Activated naive CD8-positive, alpha-beta T cell (primary cell): ENCODE data around the gene ITCH.
"Not testable (repeated sequence)": the region's sequence is repeated elsewhere in the genome, so short reads cannot be mapped to it uniquely, and the experiment has no call there.

Experiments used
- H3K27ac Mint-ChIP-seq: one replicate; pipeline ENCODE4 v1.8.0; 2021; ENCODE audit warnings: mixed read lengths
- H3K27me3 Mint-ChIP-seq: one replicate; pipeline ENCODE4 v1.8.0; 2021; ENCODE audit warnings: mixed read lengths
- H3K36me3 Mint-ChIP-seq: one replicate; pipeline ENCODE4 v1.8.0; 2021; ENCODE audit warnings: mixed read lengths
- H3K4me1 Mint-ChIP-seq: one replicate; pipeline ENCODE4 v1.8.0; 2021; ENCODE audit warnings: low read depth, mixed read lengths
- H3K4me3 Mint-ChIP-seq: one replicate; pipeline ENCODE4 v1.8.0; 2021; ENCODE audit warnings: mild to moderate bottlenecking, mixed read lengths
- H3K9me3 Mint-ChIP-seq: one replicate; pipeline ENCODE4 v1.8.0; 2021; ENCODE audit warnings: low read depth, mixed read lengths

The ITCH gene

DNA sequence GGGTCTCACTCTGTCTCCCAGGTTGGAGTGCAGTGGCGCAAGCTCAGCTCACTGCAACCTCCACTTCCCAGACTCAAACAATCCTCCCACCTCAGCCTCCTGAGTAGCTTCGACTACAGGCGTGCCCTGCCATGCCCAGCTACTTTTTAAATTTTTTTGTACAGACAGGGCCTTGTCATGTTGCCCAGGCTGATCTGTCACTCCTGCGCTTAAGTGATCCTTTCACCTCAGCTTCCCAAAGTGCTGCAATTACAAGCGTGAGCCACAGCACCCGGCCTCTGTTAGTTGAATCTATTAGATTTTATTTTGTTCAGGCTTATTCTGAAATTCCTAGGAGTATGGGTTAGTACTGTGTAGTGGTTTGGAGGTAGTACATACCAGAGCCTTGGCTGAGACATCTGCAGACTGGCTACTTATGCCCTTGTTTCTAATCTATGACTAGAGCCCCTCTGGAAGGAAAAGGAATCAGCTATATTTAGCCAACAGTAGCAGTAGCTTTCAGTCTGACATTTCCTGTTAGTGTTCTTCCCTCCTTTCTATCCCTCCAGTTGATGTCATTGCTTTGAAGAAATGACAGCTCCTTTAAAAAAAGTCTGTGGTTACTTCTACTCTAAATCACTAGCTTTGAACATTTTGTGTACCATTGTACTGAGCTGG is 74.4 kb downstream of the ITCH start:
- H3K4me1 Mint-ChIP-seq = peaks cover 17% of the 10 kb centered on the region
- no peaks in the 10 kb centered on the region for H3K9me3 Mint-ChIP-seq
- H3K36me3 Mint-ChIP-seq = no peaks in the 10 kb centered on the region
- peak overlapping the region; percentile 23 for H3K27ac Mint-ChIP-seq
- no peak overlapping the region for H3K4me3 Mint-ChIP-seq
- H3K27me3 Mint-ChIP-seq = no peaks in the 10 kb centered on the region

DNA sequence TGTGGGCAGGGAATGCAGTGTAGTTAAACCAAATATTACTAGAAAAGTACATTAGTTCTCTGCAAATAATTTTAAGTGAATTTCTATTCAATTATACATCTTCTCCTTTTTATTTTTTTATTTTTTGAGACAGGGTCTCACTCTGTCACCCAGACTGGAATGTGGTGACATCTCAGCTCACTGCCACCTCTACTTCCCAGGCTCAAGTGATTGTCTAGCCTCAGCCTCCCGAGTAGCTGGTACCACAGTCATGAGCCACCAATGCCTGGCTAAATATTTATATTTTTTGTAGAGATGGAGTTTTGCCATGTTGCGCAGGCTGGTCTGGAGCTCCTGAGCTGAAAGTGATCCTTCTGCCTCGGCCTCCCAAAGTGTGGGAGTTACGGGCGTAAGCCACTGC is 76.1 kb downstream of the ITCH start:
- H3K4me3 Mint-ChIP-seq = no peak overlapping the region
- H3K27me3 Mint-ChIP-seq = no peaks in the 10 kb centered on the region
- H3K4me1 Mint-ChIP-seq = peaks cover 17% of the 10 kb centered on the region
- H3K36me3 Mint-ChIP-seq = no peaks in the 10 kb centered on the region
- H3K27ac Mint-ChIP-seq = no peak overlapping the region
- H3K9me3 Mint-ChIP-seq = no peaks in the 10 kb centered on the region

DNA sequence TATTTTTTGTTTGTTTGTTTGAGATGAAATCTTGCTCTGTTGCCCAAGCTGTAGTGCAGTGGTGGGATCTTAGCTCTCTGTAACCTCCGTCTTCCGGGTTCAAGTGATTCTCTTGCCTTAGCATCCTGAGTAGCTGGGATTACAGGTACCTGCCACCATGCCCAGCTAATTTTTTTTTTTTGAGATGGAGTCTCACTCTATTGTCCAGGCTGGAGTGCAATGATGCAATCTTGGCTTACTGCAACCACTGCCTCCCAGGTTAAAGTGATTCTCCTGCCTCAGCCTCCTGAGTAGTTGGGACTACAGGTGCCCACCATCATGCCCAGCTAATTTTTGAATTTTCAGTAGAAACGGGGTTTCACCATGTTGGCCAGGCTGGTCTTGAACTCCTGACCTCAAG is 78.3 kb downstream of the ITCH start:
- not testable (repeated sequence) for H3K36me3 Mint-ChIP-seq

DNA sequence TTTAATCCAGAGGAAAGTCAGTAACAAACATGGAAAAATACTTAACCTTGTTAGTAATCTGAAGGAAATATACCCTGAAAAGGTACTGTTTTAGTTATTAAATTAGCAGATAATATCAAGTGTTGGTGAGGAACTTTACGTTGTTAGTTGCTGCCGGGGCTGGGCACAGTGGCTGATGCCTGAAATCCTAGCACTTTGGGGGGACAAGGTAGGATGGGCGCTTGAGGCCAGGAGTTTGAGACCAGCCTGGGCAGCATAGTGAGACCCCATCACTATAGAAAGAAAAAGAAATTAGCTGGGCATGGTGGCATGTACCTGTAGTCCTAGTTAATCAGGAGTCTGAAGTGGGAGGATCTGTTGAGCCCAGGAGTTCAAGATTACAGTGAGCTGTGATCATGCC is 80.5 kb downstream of the ITCH start:
- no peak overlapping the region for H3K27ac Mint-ChIP-seq
- no peaks in the 10 kb centered on the region for H3K27me3 Mint-ChIP-seq
- peaks cover 5% of the 10 kb centered on the region for H3K36me3 Mint-ChIP-seq
- no peak overlapping the region for H3K4me3 Mint-ChIP-seq
- H3K4me1 Mint-ChIP-seq = no peaks in the 10 kb centered on the region
- H3K9me3 Mint-ChIP-seq = no peaks in the 10 kb centered on the region

More for the DNA sequence above, 78.3 kb downstream of the ITCH start:
- H3K9me3 Mint-ChIP-seq, H3K4me3 Mint-ChIP-seq, H3K27me3 Mint-ChIP-seq, H3K27ac Mint-ChIP-seq: not testable (repeated sequence)
- H3K4me1 Mint-ChIP-seq = peaks cover 11% of the 10 kb centered on the region

DNA sequence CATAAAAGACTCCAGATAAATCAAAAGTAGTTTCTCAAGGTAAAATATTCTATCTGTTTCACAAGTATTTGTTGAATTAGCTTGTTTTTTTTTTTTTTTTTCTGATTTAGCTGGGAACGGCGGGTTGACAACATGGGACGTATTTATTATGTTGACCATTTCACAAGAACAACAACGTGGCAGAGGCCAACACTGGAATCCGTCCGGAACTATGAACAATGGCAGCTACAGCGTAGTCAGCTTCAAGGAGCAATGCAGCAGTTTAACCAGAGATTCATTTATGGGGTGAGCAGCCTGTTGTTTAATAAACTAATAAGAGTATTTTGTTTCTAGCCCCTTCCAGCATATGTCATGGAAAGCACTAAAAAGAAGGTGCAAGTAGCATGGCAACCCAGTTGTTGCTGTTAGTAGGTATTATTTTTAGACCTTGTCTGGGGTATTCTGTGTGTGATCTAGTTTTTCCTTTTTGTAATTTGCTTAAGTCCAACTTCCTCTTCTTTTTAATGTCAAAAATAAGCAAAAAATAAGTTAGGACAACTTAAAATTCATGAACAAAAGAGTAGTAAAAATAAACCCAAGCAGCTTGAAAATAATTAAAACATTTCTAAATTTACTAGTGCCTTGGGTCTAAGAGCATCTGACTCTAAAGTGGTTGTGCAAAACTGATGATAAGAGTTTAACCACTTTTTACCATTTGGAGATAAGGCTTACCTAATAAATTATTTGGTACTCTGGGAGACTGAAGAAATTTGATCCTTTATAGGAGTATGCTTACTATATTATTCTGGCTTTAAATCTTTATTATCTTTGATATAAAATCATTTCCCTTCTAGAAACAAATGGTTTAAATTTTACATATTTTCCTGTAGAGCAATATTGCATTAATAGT is 82.3 kb downstream of the ITCH start:
- Mint-ChIP-seq H3K36me3 (peaks cover 5% of the 10 kb centered on the region), H3K9me3 (no peaks in the 10 kb centered on the region)

DNA sequence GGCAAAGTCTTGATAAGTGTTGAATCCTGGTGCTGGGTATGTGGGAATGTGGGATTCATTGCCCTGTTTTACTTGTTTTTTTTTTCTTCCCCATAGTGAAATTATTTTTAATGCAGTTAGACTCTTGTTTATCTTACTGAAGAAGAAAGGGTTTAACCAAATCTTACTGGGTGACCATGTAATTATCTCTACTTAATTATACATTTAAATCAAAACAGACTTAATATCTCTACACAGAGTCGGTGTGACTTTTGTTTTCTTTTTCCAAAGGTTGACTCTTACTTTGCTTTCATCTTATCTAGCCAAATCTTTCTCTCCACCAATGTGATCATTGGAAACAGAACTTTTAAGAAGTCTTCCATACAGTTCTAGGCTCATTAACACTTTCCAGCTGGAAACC is 85.4 kb downstream of the ITCH start:
- H3K27me3 Mint-ChIP-seq = no peaks in the 10 kb centered on the region
- peaks cover 5% of the 10 kb centered on the region for H3K36me3 Mint-ChIP-seq
- H3K4me3 Mint-ChIP-seq = no peak overlapping the region
- H3K9me3 Mint-ChIP-seq = no peaks in the 10 kb centered on the region
- no peaks in the 10 kb centered on the region for H3K4me1 Mint-ChIP-seq
- peak overlapping the region; percentile 7 for H3K27ac Mint-ChIP-seq

More for the DNA sequence above, 82.3 kb downstream of the ITCH start:
- H3K27ac Mint-ChIP-seq = peak overlapping the region; percentile 41
- H3K4me1 Mint-ChIP-seq = no peaks in the 10 kb centered on the region
- H3K27me3 Mint-ChIP-seq = no peaks in the 10 kb centered on the region
- H3K4me3 Mint-ChIP-seq = no peak overlapping the region

DNA sequence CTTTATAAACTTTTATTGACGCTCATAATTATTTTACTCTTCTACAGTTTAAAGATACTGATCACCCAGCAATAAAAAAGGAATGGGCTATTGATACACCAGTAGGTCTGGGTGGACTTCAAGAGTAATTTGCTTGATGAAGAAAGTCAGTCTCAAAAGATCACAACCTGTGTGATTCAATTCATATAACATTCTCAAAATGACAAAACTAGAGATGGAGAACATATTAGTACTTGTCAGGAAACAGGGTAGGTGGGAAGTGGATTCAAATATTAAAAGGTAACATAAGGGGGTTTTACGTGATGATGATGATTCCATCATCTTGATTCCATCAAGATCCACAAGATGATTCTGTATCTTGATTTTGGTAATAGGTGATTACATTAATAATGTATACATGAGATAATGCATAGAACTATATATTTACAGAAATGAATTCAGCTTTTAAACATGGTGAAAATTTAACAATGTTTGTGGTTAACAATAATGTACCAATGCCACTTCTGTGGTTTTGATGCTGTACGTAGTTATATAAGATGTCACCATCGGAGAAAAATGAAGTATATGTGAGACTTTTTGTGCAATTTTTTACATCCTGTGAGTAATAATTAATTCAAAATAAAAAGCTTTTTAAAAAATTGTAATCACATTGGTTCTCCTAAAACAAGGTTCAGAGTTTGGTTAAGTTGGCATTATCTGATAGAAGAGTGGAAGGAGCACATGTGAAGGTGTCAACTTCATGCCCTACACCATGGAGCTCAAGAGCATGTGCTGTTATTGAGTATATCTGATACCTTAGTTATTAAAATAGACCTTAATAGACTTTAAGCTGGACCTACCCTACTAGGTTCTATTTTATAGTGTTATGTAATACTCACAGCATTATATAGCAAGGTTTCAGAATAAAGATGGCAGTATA is 86.9 kb downstream of the ITCH start:
- Mint-ChIP-seq H3K9me3 (no peaks in the 10 kb centered on the region), H3K36me3 (peaks cover 5% of the 10 kb centered on the region), H3K27me3 (no peaks in the 10 kb centered on the region), H3K27ac (no peak overlapping the region), H3K4me1 (no peaks in the 10 kb centered on the region), H3K4me3 (no peak overlapping the region)

DNA sequence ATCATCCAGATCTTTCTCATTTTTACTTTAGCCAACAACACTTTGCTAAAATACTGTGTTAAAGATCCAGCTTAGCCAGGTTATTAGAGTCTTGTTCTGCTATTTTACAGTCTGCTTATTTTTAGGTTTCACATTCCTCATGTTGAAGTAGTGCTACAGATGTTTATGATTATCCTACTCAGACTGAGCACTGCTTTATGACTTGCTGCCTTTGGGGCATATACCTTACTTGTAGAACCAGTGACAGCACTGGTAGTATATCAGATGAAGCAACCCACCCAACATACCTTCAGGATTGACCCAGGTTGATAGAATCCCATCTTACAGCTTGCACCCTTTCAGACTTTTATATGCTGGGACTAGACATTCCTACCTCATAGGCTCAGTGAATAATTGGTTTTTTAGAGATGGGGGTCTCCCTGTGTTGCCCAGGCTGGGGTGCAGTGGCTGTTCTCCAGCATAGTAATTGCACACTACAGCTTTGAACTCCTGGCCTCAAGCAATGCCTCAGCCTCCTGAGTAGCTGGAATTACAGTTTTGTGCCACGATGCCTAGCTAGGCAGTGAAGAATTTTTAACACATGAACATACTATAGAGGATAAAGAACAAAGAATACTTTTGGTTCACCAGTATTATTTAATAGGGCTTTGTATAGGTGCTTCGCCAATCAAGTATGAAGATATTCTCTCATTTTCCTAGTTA is 89.4 kb downstream of the ITCH start:
- Mint-ChIP-seq H3K4me1 (no peaks in the 10 kb centered on the region), H3K9me3 (no peaks in the 10 kb centered on the region), H3K36me3 (no peaks in the 10 kb centered on the region), H3K27me3 (no peaks in the 10 kb centered on the region), H3K27ac (peak overlapping the region; percentile 23), H3K4me3 (no peak overlapping the region)

DNA sequence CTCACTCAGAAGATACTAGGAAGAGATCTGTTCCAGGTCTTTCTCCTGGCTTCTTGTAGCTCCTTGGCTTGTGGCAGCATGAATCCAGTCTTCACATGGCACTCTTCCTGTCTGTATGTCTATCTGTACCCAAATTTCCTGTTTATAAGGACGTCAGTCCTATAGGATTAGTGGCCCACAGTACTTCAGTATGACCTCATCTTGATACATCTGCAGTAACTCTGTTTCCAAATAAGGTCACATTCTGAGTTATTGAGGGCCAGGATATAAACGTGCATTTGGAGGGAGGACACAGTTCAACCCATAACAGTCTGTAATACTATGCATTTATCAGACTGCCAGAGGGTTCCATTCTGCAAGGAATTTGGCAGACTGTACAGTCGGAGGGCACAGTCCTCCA is 95.6 kb downstream of the ITCH start:
- Mint-ChIP-seq H3K36me3 (peaks cover 3% of the 10 kb centered on the region), H3K4me3 (no peak overlapping the region), H3K27me3 (no peaks in the 10 kb centered on the region), H3K9me3 (no peaks in the 10 kb centered on the region), H3K27ac (no peak overlapping the region), H3K4me1 (no peaks in the 10 kb centered on the region)

DNA sequence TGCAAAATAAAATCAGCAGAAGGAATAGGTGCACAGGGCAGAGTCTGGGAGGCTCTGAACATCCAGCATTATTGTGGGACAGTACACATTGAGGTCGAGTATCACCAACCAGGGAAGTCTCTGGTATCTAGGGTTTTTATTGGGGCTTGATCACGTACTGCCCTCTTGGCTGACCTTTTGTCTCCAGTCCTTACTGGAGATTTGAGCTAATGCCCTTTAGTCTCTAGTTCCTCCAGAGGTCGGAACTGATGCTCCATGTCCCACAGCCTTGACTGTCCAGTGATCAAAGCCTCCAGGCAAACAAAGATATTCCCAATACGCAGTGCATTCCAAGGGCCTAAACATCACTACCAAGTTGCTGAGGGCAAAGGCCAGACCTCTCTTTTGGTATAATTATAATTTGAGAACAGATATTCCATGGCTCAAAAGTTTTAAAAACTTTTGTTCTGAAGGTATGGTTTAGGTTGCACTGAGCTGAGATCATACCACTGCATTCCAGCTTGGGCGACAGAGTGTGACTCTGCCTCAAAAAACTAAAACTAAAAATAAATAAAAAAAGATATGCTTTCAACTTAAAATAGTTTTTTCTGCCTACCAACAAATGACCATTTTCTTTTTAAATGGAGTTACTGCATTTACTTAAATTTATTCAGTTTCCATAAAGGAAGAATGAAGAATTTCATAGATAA is 96.3 kb downstream of the ITCH start:
- no peaks in the 10 kb centered on the region for H3K27me3 Mint-ChIP-seq

DNA sequence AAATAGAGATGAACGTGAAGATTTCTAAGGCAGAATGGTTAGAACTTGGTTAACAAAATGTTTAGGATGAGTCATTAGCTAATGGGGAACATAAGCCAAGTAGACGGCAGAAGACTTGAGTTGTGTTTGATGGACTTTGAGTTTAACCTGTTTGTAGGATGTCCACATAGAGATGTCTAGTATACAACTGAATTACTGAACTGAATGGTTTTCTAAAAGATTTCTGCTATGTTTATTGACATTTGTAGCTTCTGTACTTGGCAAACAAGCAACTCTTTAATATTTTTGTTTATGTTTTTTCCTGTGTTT is 98.7 kb downstream of the ITCH start:
- H3K27ac Mint-ChIP-seq = no peak overlapping the region

More for the DNA sequence above, 96.3 kb downstream of the ITCH start:
- H3K4me1 Mint-ChIP-seq = no peaks in the 10 kb centered on the region
- no peaks in the 10 kb centered on the region for H3K9me3 Mint-ChIP-seq
- no peak overlapping the region for H3K4me3 Mint-ChIP-seq
- H3K27ac Mint-ChIP-seq = no peak overlapping the region
- peaks cover 3% of the 10 kb centered on the region for H3K36me3 Mint-ChIP-seq

DNA sequence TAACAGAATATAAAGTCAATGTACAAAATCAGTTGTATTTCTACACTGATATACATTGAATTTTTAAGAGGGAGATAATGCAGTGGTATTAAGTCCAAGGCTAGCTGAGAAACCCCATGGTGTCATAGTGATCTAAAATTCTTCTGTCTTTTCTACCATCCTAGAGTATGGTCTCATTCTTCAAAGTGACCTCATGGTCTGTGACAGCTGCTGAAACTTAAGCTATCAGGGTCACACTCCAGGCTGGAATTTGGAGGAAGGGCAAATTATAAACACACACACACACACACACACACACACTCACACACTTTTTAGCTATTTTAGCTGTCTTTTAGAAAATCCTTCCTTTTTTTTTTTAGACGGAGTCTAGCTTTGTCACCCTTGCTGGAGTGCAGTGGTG is 105.9 kb downstream of the ITCH start:
- H3K27ac Mint-ChIP-seq = no peak overlapping the region
- H3K4me3 Mint-ChIP-seq = no peak overlapping the region
- no peaks in the 10 kb centered on the region for H3K36me3 Mint-ChIP-seq
- no peaks in the 10 kb centered on the region for H3K4me1 Mint-ChIP-seq
- no peaks in the 10 kb centered on the region for H3K27me3 Mint-ChIP-seq
- no peaks in the 10 kb centered on the region for H3K9me3 Mint-ChIP-seq

More for the DNA sequence above, 98.7 kb downstream of the ITCH start:
- H3K27me3 Mint-ChIP-seq = no peaks in the 10 kb centered on the region
- peaks cover 3% of the 10 kb centered on the region for H3K36me3 Mint-ChIP-seq
- no peaks in the 10 kb centered on the region for H3K4me1 Mint-ChIP-seq
- H3K9me3 Mint-ChIP-seq = no peaks in the 10 kb centered on the region
- H3K4me3 Mint-ChIP-seq = no peak overlapping the region

DNA sequence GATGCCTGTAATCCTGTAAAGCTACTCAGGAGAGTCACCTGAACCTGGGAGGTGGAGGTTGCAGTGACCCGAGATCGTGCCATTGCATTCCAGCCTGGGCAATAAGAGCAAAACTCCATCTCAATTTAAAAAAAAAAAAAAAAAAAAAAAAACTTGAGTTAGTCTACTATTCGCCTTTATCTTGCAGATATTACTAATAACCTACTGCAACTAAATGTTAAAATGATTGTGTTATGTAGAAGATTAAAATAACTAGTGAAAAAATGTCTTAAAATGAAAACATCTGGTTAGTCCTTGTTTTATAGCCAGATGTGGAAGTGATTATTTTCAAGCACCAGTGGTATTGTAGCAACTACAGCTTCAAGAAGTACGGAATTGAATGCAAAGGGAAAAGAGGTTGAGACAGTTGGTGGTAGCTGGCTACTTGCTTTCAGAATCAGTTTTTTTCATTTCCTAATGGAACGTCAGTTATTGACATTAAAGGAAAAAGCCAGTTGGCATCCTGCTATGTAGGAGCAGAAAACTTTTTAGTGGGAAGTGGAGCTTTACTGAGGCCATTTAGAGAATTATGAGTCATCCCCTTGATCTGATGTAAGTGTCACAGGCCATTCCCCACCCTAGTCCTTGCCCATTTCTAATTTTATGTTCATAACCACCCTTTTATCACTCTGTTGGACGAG is 109.3 kb downstream of the ITCH start:
- Mint-ChIP-seq H3K9me3 (no peaks in the 10 kb centered on the region), H3K27me3 (no peaks in the 10 kb centered on the region), H3K27ac (peak overlapping the region; percentile 7), H3K36me3 (peaks cover 3% of the 10 kb centered on the region), H3K4me3 (no peak overlapping the region), H3K4me1 (peaks cover 7% of the 10 kb centered on the region)
